GM21360 (cell line): ENCODE data around the gene FPR1.
"Not testable (repeated sequence)": the region's sequence is repeated elsewhere in the genome, so short reads cannot be mapped to it uniquely, and the experiment has no call there.

Experiments used
- ATAC-seq: cut with Tn5 transposase; IDR thresholded peaks from one replicate; pipeline ENCODE4 v1.9.1; 2021; ENCODE audit warnings: mild to moderate bottlenecking, moderate library complexity; ENCODE audit not compliant: unreplicated experiment

Gene FPR1

DNA sequence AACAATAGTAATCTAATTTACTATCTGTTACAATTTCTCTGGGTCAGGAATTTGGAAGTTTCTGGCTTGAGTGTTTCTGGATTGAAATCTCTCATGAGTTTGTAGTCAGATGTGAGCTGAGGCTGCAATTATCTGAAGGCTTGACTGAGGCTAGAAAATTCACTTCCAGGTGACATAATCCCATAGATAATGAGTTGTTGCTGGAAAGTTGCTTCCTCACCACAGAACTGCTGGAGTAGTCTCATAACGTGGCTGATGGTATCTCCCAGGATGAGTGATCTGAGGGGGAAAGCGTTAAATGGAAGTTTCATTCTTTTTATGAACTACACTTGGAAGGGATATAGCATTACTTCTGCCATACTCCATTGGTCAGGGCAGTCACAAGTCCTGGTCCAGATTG, 28.0 kb upstream of the FPR1 start:
- no peak for ATAC-seq

GRCh38 chr19:51779181-51779580, 27.5 kb upstream of the FPR1 start:
- ATAC-seq, result no peak

DNA sequence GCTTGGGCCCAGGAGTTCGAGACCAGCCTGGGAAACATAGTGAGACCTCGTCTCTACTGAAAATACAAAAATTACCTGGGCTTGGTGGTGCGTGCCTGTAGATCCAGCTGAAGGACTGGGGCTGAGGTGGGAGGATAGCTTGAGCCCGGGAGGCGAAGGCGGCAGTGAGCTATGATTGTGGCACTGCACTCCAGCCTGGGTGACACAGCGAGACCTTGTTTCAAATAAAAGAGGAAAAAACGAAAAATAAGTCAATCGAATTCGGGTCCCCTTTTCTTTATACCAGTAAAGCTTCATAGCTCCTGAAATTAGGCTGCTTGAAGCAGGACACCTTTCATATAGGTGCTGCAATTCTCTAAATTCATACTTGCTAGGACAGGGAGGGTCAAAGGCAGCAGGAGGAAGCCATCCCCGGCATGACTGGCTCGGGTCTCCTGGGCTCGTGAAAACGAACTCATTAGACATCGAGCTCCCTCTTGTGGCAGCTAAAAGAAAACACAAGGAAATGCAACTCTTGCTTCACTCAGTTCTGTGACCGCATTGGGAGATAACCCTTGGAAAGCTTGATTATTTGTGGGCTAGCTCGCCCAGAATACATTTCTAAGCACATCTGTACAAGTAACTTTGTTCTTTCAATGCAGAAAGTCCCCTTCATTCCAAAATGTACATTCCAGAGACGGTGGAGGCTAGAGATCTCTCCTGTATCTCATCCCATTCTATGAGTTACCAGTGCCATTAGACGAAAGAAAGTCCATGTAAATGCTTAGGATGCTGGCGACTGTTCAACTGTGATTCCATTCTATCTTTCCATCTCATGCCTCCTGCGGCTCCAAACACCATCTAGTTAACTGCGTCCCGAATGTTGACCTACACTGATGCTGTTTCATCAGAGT, 26.1 kb upstream of the FPR1 start:
- ATAC-seq, result no peak

DNA sequence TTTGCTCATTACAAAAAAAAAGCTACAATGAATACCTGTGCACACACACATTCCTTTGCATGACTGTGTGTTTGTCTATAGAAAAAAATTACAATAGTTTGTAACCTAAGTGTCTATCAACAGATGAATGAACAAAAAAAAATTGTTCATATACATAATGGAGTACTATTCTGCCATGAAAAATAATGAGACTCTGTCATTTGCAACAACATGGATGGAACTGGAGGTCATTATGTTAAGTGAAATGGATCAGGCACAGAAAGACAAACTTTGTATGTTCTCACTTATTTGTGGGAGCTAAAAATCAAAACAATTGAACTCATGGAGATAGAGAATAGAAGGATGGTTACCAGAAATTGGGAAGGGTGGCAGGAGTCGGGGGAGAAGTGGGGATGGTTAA, 24.9 kb upstream of the FPR1 start:
- not testable (repeated sequence) for ATAC-seq

DNA sequence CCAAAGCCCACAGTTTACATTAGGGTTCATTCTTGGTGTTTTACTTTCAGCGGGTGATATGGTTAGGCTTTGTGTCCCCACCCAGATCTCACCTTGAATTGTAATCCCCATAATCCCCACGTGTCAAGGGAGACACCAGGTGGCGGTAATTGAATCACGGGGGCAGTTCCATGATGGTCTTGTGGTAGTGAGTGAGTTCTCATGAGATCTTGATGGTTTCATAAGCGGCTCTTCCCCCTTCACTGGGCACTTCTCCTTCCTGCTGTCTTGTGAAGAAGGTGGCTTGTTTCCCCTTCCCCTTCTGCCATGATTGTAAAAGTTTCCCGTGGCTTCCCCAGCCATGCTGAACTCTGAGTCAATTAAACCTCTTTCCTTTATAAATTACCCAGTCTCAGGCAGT, 21.3 kb upstream of the FPR1 start:
- ATAC-seq, result no peak

DNA sequence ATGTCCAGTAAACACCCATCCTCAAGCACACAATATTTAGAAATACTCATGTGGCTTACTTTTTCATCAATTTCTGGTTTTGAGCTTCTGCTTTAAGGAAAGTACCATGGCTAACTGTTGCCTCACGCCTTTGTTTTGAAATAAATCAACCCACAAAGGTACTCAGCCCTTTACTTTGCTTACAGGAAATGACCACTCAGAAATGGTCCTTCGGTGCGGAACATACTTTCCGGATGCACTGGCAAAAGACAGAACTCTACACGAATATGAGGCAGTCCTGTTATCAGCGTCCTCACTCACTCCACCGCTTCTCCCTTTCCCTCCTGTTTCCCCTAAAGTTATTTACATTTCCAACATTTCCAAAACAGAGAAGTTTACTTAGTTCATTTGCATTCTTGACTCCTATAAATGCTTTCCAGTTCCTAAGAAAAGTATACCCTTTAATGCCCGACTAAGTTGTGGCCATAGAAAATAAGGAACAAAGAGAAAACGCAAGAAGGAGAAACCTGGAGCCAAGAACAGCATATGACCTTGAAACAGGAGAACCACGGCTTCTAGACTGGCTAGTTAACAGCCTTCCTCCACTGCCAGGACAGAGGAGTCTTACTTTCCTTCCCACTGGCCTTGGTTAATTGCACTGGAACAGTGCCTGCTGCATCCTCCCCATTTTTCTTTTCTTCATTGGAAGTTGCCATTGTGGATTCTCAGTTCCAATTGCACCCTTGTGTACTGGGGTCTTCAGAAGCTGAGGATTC, 19.9 kb upstream of the FPR1 start:
- ATAC-seq, result no peak

DNA sequence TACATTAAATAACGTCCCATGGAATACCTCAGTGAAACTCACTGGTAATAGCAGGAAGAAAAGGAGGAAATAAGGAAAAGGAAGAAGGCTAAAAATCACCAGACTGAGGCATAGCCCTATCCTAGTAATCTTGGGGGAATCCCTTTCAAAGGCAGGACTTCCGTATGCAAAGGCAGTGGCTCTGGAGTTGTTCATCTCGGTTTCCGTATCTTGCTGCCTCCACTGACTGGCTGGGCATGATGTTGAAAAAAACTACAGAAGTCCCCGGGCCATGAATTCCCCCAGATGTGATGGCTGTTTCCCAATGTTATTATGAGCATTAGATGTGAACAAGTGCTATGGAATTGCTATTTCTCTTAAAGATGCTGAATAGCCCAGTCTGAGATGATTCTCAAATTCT, 14.8 kb upstream of the FPR1 start:
- ATAC-seq, result no peak

DNA sequence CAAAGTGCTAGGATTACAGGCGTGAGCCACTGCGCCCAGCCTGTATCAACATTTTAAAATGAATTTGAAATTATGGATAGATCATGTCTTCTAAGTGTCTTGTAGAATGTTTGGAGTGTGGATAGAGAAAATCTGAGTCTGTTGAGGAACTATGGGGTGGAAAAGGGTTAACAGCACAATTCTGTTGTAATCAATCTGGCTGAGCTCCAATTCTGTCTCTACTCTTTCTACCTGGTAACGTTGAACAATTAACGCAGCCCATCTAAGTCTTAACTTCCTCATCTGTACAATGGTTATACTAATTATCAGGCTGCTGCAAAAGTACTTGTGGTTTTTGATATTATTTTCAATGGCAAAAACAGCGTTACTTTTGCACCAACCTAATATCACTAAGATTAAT, 13.4 kb upstream of the FPR1 start:
- no peak for ATAC-seq

GRCh38 chr19:51761696-51762095, 10.0 kb upstream of the FPR1 start:
- ATAC-seq, result no peak

GRCh38 chr19:51760697-51761356, 9.1 kb upstream of the FPR1 start, which contains the start of gene FPR2:
TSS of gene FPR2 (plus strand) at chr19:51761180. CDS start at chr19:51768659, 7,479 bp downstream.
- ATAC-seq, result no peak

DNA sequence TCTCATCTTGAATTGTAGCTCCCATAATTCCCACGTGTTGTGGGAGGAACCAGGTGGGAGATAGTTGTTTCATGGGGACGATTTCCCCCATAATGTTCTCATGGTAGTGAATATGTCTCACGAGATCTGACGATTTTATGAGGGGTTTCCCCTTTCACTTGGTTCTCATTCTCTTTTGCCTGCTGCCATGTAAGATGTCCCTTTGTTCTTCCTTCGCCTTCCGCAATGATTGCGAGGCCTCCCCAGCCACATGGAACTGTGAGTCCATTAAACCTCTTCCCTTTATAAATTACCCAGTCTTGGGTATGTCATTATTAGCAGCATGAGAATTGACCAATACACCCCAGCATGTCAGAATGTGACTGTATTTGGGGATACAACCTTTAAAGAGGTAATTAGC, 3.9 kb upstream of the FPR1 start:
- ATAC-seq, result no peak

DNA sequence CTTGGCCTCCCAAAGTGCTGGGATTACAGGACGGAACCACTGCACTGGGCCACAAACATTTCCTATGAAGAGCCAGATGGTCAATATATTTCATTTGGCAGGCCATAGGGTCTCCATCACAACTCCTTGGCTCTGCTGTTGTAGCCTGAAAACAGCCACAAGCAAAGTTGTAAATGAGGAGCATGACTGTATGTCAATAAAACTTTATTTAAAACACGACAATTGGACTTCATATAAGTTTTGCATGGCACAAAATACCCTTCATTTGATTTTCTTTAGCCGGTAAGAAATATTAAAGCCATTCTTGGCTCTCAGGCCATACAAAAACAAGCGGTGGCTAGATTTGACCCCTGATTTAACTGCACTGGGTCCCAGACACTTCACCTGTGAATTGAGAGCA, 3.1 kb upstream of the FPR1 start:
- ATAC-seq, result no peak

DNA sequence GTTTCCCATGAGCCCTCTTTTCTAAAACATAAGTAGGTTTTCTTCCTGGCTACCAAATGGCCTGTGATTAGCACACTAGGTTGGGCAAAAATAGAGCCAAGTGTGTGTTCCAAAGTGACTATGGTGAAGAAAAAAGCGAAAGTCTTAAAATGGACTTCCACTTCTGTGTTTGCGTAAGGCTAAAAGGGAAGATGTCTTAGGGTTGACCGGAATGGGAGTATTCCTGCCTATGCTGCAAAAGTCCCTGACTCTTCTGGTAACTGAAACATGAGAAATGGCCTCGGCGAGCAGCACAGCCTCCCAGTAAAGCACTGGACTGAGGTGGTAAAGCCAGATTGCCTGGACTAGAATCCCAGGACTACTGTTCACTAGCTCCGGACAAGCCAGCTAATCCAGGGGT, 2.4 kb upstream of the FPR1 start:
- ATAC-seq, result no peak

GRCh38 chr19:51750400-51751094, 1.1 kb downstream of the FPR1 start:
- ATAC-seq, result no peak

DNA sequence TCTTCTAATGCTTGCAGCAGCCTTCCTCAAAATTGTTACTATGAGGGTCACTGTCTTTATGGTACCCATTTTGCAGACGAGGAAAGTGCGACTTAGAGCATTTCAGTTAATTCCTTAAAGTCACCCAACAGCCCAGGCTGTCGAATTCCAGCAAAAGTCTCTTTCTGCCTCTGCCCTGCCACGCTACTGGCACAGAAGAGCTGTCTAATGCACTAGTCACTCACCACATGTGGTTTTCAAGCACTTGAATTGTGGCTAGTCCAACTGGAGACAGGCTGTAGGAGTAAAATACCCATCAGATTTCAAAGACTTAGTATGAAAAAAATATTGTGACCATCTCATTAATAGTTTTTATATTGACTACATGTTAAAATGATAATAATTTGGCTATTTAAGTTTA, 1.7 kb downstream of the FPR1 start:
- no peak for ATAC-seq

- ATAC-seq, result no peak
These were observed 4.9 kb downstream of the FPR1 start for GRCh38 chr19:51746731-51747130.

DNA sequence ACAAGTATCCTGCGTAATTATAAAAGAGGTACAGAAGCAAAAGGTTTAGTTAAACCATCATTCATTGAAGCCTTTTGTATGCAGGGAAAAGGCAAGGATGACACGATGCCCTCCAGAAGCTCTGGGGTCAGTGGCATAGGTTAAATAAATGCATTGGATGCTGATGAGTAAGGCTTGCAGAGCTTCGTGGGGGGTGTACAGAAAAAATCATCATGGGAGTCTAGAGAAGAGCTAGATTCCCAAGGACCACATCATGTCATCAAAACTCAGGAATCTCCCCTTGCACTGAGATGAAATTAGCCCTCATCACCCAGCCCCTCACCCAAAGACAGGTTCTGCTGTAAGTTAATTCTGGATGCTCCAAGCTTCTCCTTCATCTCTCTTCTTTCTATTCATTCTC, 8.3 kb downstream of the FPR1 start:
- no peak for ATAC-seq

GRCh38 chr19:51742789-51743188, 8.9 kb downstream of the FPR1 start:
- no peak for ATAC-seq

GRCh38 chr19:51740356-51740755, 11.3 kb downstream of the FPR1 start:
- ATAC-seq, result no peak

DNA sequence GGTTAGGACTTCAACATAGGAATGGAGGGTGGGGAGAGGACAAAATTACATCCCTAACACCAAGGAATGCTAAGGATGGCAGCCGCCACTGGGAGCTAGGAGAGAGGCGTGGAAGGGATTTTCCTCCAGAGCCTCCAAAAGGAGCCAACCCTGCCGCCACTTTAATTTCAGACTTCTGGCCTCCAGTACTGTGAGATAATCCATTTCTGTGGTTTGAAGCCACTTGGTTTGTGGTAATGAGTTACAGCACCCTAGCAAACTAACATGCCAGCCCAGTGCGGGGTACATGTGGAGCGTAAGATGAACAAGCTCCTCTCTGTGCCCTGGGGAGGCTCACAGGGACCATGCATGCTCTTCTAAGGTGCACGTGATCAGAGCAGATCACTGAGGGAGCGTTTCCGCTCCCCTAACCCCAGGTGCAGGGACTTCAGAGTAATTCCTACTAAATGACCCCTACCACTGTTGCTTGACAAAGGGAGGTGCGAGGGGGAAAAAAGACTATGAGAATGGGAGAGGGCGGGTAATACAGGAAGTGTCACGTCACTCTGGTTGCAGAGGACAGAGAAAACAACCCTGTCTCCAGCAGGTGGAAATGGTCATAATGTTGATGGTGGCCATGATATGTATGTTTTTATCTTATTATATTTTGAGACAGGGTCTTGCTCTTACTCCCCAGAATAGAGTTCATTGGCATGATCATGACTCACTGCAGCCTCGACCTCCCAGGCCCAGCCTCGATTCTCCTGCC, 12.0 kb downstream of the FPR1 start:
- ATAC-seq, result no peak
